ENCODE data around the gene DUS4L.
A peak's percentile ranks its signal among the peaks of the same experiment; 100 is the strongest.

Gene DUS4L

GRCh38 chr7:107580716-107581383 is 17.1 kb downstream of the DUS4L start:
- DNase-seq: no peak

GRCh38 chr7:107581387-107582013 is 17.7 kb downstream of the DUS4L start:
- no peak for DNase-seq

DNA sequence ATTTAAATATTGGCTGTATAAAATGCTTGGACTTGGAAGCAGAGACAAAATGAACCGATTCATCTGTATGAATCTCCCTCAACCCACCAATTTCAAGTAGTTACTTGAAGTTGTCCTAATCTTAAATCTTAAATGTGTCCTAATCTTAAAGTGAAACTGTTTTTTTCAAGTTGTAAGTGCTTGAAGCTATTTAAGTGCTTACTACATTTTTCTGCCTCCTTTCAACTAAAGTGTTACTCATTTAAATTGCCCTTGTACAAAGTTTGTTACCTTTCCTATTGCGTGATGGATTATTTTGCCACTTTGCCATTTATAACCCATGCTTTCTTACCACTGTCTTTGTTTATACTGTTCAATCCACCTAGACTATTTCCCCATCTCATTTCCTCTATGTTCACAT is 19.1 kb downstream of the DUS4L start:
- no peak for DNase-seq

DNA sequence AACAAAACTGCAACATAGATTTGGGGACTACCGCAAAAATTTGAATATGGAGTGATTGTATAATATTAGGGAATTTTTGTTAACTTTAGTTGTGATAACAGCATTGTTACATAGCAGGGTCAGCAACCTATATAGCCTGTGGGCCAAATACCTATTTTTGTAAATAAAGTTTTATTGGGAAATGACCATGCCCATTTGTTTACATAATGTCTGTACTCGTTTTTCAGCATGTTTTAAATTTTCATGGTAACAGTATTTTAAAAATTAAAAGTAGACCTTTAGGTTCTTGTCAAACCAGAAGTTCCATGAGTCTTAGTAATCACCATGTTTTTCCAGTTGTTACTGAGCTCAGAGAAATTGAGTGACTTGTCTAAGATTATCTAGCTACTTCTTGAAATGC is 20.9 kb downstream of the DUS4L start:
- DNase-seq: no peak

- DNase-seq: no peak
These were observed 24.9 kb downstream of the DUS4L start for GRCh38 chr7:107588529-107589130.

DNA sequence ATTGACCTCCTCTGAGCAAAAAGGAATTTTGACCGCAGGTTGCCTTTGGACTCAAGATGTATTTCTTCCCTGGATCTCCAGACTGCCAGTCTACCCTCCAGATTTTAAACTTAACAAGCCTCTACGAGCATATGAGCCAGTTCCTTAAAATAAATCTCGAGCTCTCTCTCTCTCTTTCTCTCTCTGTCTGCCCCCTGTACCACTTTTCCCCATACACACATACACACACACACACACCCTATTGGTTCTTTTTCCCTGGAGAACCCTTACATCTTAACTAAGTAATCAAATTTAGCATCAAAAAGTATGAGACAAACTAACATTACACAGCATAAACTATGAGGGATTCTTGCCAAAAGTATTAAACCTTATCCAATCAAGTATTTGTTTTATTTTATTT is 27.6 kb downstream of the DUS4L start:
- no peak for DNase-seq

- peak; percentile 4 for DNase-seq
These were observed 28.7 kb downstream of the DUS4L start for GRCh38 chr7:107592361-107593024.

DNA sequence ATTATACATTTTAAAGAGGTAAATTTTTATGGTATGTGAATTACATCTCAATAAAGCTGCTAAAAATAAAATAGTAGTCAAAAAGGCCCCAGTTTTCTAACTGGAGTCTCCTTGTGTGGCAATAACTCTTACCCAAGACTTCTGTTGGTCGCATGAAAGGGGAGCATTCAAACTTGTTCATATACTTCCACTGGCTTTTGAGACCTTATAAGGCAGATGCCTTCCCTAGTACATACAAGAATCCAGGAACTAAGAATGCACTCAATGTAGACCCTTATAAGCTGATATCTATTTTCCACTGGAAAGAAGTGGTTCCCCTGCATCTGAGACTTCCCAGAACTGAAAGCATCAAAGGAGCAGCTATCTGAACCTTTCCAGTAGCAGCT is 29.2 kb downstream of the DUS4L start:
- no peak for DNase-seq

GRCh38 chr7:107594961-107595737 is 31.4 kb downstream of the DUS4L start:
- no peak for DNase-seq

GRCh38 chr7:107596881-107597581 is 33.3 kb downstream of the DUS4L start:
- no peak for DNase-seq

GRCh38 chr7:107597582-107597916 is 33.8 kb downstream of the DUS4L start:
- no peak for DNase-seq

DNA sequence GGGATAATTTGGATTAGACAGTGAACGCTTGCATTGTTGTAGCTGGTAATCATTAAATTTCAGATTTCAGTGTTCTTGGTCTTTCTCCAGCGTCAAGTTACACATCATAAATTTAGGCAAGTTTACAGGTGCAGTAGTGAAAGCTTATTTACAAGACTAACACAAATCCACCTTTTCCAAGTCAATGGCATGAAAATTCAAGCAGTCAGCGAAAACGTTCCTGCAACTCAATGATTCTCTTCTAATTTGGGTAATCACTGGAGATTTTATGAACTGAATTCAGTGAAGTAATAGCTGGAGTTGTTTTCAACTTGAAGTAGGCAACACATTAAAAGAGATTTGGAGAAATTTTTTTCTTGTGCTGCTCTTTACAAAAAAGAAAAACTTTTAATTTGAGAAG is 34.2 kb downstream of the DUS4L start:
- DNase-seq: no peak

GRCh38 chr7:107599262-107599661 is 35.5 kb downstream of the DUS4L start:
- no peak for DNase-seq

DNA sequence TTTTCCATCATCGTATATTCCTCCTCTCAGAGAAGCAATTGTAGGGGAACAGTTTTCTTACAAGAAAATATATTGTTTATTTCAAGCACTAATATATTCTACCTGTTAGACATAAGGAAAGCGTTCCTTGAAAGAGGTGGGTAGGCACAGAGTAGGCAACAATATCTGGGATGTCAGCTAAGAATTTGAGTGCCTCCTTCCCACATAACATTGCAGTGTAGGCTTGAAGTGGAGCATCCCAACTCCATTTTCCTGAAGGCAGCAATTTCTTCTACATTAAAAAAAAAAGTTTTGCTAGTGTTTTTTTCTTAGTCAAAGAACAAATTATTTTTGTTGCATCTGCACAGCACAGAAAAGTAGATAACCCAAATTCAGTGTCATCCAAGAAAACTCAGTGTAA is 37.0 kb downstream of the DUS4L start:
- no peak for DNase-seq

DNA sequence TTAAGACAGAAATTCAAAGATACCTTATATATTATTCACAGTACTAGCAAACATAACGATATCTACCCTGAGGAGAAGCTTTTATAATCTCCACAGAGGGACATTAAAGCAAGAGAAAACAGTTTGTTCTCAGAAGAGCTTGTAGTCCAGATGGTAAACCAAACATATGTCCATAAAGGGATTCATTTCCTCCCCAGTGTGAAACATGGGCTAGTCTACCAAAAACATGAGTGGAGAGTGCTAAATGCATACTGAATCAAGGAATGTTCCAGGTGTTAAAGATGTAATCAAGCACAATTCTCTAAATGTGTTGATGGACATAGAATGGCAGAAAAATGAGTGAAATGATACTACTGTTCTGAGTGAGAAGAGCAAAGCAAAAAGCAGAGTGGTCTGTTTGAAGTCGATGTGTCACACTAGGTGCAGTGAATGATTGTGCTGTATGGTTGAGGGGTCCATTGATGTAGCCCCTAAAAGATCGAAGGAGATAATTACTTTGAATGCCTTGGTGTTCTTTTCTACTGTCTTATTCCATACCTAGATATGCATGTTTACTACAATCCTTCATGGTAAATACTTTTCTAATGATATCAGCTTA is 41.5 kb downstream of the DUS4L start:
- DNase-seq: peak; percentile 37

GRCh38 chr7:107606303-107606702 is 42.5 kb downstream of the DUS4L start:
- no peak for DNase-seq

- no peak for DNase-seq
These were observed 46.1 kb downstream of the DUS4L start for GRCh38 chr7:107609811-107610261.

GRCh38 chr7:107610323-107610722 is 46.6 kb downstream of the DUS4L start:
- DNase-seq: no peak

DNA sequence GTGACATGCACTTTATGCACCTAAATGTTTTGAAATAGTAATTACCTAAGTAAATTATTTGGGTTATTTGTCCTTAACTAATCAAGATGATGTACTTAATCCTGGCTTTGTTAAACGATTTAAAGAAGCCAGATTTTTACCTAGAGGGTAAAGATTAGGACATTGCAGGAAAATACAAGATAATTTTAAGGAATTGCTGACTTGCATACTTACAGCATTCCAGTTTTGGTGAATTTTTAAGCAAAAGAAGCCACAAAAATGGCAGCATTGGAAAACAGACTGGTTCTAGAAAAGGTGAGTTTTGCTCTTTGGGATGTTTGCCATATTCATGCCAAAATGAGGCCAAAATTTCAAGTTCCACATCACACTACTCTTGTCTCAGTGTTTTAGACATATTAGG is 49.7 kb downstream of the DUS4L start:
- no peak for DNase-seq

DNA sequence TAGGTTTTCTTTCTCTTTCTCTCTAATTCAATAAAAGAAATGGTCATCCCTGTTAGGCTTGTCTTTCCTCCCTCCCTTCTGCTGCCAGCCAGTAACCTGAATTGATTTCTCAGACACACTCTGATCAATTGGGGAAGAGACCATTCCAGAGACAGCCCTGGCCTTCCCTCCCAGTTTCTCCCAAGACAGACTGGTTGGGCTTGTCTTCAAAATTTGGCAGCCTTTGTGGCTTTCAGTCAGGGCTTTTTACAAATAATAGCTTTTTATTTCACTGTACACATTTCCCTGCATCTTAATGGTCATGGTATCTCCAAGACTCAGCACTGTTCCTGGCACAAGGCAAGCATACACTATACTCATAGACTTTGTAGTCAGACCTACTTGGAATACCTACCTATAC is 50.2 kb downstream of the DUS4L start:
- DNase-seq: no peak

GRCh38 chr7:107614425-107614824 is 50.7 kb downstream of the DUS4L start:
- peak; percentile 42 for DNase-seq
